Prostate gland (tissue), 2 donors: Measurements from ENCODE around the gene PRR5L. TPM values are rescaled to one million over a fixed set of nuclear protein-coding genes. Genes with fewer than 3 reads are reported as not detected.

Experiments used
- DNase-seq: peaks from one replicate; pipeline ENCODE4 v3.0.0-alpha.2; 2019; ENCODE audit warnings: low spot score
- H3K27ac ChIP-seq, 2 donors: fragments of 200-600 bp; sonication (generic); 2 replicates each; pipeline ENCODE4 v1.5.1; 2017 to 2019
- H3K27me3 ChIP-seq: fragments of 200-600 bp; sonication (generic); replicated peaks from 2 replicates; pipeline ENCODE4 v1.5.1; 2019; ENCODE audit not compliant: insufficient read depth
- H3K36me3 ChIP-seq, 2 donors: fragments of 200-600 bp; sonication (generic); 1 replicate in 1 of 2; 2 replicates in 1 of 2; pipeline versions ENCODE4 v1.5.1 to v1.8.1; 2017 to 2019
- H3K4me1 ChIP-seq: fragments of 200-600 bp; sonication (generic); replicated peaks from 2 replicates; pipeline ENCODE4 v1.5.1; 2019
- H3K4me3 ChIP-seq, 2 donors: fragments of 200-600 bp; sonication (generic); 2 replicates each; pipeline ENCODE4 v1.5.1; 2017 to 2019
- H3K9me3 ChIP-seq: fragments of 200-600 bp; sonication (generic); 2 replicates; pipeline ENCODE4 v1.5.1; 2017
- POLR2A ChIP-seq: fragments of 450-650 bp; IDR thresholded peaks from one replicate; pipeline ENCODE4 v1.6.1; 2016; ENCODE audit warnings: antibody characterized with exemption, mild to moderate bottlenecking
- POLR2AphosphoS5 ChIP-seq: sonication (generic); formaldehyde crosslinking; IDR thresholded peaks from one replicate; pipeline ENCODE4 v1.6.1; 2017; ENCODE audit warnings: antibody characterized with exemption
- WGBS: methylation state at CpG from one replicate; pipeline ENCODE4 v1.1.5; 2018; 5-methylcytosine and 5-hydroxymethylcytosine counted together
- intact Hi-C: fragments of 100-400 bp; cut with DNase I; formaldehyde crosslinking; loops from one replicate; pipeline ENCODE4 v1.14.2; 2022
- total RNA-seq, 2 donors: library from RNA; depleted of rRNA; stranded (reverse); fragments of >200 nt; gene quantifications; one replicate each; pipeline ENCODE4 v1.1.0, GENCODE V29; 2016
- TF ChIP-seq, protein P1 (sequence below), 4 experiments: fragments of 200-600 bp in 2 of 4; fragments of 450-650 bp in 2 of 4; sonication (generic) in 2 of 4; IDR thresholded peaks; 1 replicate in 3 of 4; 2 replicates in 1 of 4; pipeline ENCODE4 v1.5.1; 2016 to 2019; ENCODE audit warnings: antibody characterized with exemption in 4 of 4, mild to moderate bottlenecking in 2 of 4, moderate library complexity in 2 of 4

The PRR5L gene
- total RNA-seq, 2 donors from 2014 or later = 4.0 to 10.1 TPM

DNA sequence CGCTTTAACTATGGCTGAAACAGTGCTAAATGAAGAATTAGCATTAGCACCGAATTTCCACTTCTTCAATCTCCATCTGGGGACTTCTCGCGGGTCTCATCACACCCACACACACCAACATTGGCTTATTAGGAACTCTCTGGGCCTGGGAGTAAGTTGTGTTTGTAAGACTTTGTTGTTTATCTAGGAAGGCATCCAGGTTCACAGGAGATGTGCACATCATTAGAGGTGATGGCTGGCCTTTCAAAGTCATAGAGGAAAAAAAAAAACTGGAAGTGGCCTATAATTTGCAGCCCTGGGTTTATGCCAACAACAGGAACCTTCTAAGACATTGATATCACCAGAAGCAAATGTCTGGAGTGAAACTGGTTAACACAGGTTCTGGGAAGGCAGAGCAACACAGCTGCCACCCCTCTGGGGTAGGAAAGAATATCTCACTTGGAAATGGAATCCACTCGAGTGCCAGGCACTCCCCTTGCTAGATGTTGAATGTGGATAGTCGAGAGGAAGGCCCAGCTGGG lies 129.5 kb downstream of the PRR5L start:
- 62% methylated on average over 6 of the region's 6 CpGs for WGBS
- TF ChIP-seq, protein P1, sequence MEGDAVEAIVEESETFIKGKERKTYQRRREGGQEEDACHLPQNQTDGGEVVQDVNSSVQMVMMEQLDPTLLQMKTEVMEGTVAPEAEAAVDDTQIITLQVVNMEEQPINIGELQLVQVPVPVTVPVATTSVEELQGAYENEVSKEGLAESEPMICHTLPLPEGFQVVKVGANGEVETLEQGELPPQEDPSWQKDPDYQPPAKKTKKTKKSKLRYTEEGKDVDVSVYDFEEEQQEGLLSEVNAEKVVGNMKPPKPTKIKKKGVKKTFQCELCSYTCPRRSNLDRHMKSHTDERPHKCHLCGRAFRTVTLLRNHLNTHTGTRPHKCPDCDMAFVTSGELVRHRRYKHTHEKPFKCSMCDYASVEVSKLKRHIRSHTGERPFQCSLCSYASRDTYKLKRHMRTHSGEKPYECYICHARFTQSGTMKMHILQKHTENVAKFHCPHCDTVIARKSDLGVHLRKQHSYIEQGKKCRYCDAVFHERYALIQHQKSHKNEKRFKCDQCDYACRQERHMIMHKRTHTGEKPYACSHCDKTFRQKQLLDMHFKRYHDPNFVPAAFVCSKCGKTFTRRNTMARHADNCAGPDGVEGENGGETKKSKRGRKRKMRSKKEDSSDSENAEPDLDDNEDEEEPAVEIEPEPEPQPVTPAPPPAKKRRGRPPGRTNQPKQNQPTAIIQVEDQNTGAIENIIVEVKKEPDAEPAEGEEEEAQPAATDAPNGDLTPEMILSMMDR (IDR thresholded peaks at IDR 0.05) = no peak
- Histone ChIP-seq H3K27me3 (peaks cover 2% of the 10 kb centered on the region), H3K36me3 (no peaks in the 10 kb centered on the region), H3K9me3 (no peaks in the 10 kb centered on the region), H3K4me1 (no peaks in the 10 kb centered on the region), H3K27ac (no peak overlapping the region), H3K4me3 (no peak overlapping the region)
- intact Hi-C loops = no loop called here
- no peak for DNase-seq

DNA sequence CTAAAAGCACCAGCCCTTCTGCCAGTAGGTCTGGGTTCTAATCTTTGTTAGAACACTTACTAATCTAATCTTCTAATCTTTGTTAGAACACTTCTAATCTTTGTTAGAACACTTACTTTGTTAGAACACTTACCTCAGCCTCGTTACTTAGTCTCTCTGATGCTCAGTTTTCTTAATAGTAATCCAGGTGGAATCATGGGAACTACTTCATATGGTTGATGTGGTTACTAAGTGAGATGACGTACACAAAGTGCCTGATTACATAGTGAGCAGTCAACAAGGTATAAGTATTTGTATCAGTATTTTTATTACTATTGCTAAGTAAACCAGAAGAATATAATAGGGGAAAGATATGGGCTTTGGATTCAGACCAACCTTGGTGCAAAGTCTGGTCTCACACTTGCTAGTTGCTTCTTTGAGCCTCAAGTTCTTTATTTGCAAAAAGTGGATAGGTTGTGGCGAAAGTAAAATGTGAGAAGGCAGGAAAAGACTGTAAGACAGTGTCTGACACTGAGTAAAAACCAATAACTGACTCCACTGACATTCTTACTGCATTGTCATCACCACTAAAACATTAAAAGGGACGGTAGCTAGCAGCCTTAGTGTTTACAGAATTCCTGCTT lies 130.2 kb downstream of the PRR5L start:
- H3K9me3 ChIP-seq = no peaks in the 10 kb centered on the region
- TF ChIP-seq POLR2A = no peak
- TF ChIP-seq, protein P1 (IDR thresholded peaks at IDR 0.05) = no peak
- TF ChIP-seq POLR2AphosphoS5 = no peak
- no peak overlapping the region for H3K4me3 ChIP-seq
- H3K27ac ChIP-seq = no peak overlapping the region
- intact Hi-C loops = no loop called here
- peaks cover 2% of the 10 kb centered on the region for H3K27me3 ChIP-seq
- H3K4me1 ChIP-seq = no peaks in the 10 kb centered on the region
- no peaks in the 10 kb centered on the region for H3K36me3 ChIP-seq
- 83% methylated on average over 4 of the region's 4 CpGs for WGBS
- DNase-seq = no peak

DNA sequence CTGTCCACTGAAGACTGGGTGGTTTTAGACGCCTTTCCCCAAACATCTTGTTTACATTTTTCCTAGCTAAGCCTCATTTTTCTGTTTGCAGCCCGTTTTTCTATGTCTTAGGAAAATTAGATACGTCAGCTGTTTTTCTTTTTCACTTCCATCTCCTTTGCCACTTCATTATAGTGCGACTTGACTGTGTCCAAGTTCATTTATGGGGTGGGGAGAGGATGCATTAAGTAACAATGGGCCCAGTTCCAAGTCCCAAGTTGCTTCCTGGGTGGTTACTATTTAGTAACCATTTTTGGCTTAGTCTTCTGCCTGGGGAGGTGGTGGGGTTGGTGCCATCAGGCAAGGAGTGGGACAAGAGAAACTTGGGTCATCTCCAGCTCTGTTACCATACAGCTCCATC lies 131.0 kb downstream of the PRR5L start:
- no peaks in the 10 kb centered on the region for H3K4me1 ChIP-seq
- TF ChIP-seq POLR2A = no peak
- TF ChIP-seq POLR2AphosphoS5 = no peak
- TF ChIP-seq, protein P1 (IDR thresholded peaks at IDR 0.05) = no peak
- no peak for DNase-seq
- peaks cover 2% of the 10 kb centered on the region for H3K27me3 ChIP-seq
- H3K9me3 ChIP-seq = no peaks in the 10 kb centered on the region
- no peaks in the 10 kb centered on the region for H3K36me3 ChIP-seq
- H3K27ac ChIP-seq = no peak overlapping the region
- WGBS = 80% methylated on average over 4 of the region's 4 CpGs
- intact Hi-C loops = no loop called here
- H3K4me3 ChIP-seq = no peak overlapping the region

DNA sequence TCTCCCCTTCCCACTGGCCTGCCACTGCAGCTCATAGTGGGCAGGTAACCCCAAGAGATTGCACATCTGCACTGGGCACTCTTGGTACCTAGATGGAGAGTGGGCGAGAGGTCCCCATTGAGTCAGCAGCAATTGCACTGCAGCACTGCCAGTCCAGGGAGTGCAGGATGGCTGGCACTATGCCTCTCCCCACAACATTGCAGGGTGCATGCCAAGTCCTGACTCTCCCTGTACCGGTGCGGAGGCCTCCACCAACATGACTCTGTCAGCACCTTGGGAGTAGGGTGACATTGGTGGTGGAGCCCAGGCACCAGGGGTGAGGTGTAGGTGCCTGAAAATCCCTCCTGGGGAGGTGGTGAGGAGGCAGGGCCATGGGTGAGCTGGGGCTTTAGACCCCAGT lies 131.8 kb downstream of the PRR5L start:
- H3K9me3 ChIP-seq = no peaks in the 10 kb centered on the region
- TF ChIP-seq POLR2A = no peak
- TF ChIP-seq POLR2AphosphoS5 = no peak
- TF ChIP-seq, protein P1 (IDR thresholded peaks at IDR 0.05) = no peak
- no peak overlapping the region for H3K4me3 ChIP-seq
- WGBS = 92% methylated on average over 3 of the region's 3 CpGs
- no peaks in the 10 kb centered on the region for H3K36me3 ChIP-seq
- no peak overlapping the region for H3K27ac ChIP-seq
- DNase-seq = no peak
- H3K4me1 ChIP-seq = no peaks in the 10 kb centered on the region
- no peaks in the 10 kb centered on the region for H3K27me3 ChIP-seq
- intact Hi-C loops = no loop called here

DNA sequence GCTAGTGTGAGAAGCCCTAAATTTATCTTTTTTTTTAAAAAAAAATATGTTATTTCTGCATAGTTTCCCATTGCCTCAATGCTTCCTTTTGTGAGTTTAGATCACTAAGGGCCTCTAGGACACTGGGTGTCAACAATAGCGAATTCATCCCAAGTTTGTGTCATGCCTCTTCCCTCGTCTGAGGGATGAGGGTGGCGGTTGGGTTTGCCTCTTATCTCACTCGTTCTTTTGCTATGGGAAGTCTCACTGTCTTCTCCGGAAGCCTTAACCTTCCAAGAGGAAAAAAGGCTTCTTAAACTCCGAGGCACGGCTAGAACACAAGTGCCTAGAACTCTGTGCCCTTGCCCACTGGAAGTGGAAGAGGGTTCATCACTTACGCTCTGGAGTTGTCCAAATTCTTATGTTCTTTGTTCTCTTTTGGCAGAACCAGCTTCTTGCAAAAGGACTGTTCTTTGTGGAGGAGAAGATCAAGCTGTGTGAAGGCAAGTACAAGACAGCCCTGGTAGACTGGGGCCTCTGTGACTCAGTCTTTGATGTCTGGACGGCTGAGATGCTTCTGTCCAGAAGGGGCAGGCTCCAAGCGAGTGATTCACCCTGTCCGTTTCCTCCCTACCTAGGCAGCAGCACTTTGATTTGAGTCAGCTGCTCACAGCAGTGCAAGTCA lies 135.5 kb downstream of the PRR5L start:
- Histone ChIP-seq H3K4me3 (no peak overlapping the region), H3K27me3 (no peaks in the 10 kb centered on the region), H3K36me3 (no peaks in the 10 kb centered on the region), H3K4me1 (no peaks in the 10 kb centered on the region), H3K9me3 (no peaks in the 10 kb centered on the region), H3K27ac (no peak overlapping the region)
- DNase-seq = no peak
- intact Hi-C loops = no loop called here
- TF ChIP-seq POLR2A (no peak), POLR2AphosphoS5 (no peak)
- TF ChIP-seq, protein P1 (IDR thresholded peaks at IDR 0.05) = no peak
- 73% methylated on average over 11 of the region's 11 CpGs for WGBS
